Measurements from ENCODE around the gene ZNF664. TPM values are rescaled to one million over a fixed set of nuclear protein-coding genes. Genes with fewer than 3 reads are reported as not detected.

The ZNF664 gene
- total RNA-seq, 4 donors from 2014 or later, result 120 to 187 (median 138) TPM

DNA sequence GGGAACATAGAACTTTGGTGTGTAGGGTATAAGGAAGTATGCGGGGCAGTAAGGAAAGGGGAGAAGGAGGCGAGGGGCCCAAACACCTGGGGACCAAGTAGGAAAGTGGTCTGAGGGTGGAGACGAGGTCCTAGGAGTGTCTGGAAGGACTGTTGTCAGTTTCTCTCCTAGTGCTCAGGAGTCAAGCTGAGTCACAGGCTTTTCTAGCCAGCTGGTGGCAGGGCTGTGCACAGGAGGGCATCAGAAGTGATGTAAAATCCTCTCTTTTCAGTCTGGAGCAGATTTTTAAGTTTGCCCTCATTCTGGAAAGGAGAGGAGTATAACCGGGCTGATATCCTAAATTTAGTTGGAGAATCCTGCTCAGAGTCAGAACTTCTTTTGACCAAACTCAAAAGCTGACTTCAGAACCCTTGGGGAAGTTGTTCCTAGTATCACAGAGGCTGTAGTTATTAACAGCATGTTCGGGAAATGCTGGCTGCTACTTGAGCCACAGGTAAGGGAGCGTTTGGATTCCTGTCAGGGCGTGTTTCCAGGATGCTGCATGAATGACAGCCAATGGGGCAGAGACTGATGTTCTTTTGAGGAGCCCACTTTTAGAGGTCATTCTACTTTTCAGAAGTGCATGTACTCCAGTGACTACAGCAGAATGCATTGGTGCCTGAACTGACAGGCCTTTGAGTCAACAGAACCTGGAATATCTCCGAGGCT lies 19.3 kb downstream of the ZNF664 start:
- intact Hi-C loops (cut with DNase I), result no loop called here
- no peak overlapping the region for H3K4me3 ChIP-seq (replicated peaks in 1 of 3)
- no peaks in the 10 kb centered on the region for H3K9me3 ChIP-seq
- no peak for TF ChIP-seq POLR2A (IDR thresholded peaks at IDR 0.05)
- TF ChIP-seq, protein P1, sequence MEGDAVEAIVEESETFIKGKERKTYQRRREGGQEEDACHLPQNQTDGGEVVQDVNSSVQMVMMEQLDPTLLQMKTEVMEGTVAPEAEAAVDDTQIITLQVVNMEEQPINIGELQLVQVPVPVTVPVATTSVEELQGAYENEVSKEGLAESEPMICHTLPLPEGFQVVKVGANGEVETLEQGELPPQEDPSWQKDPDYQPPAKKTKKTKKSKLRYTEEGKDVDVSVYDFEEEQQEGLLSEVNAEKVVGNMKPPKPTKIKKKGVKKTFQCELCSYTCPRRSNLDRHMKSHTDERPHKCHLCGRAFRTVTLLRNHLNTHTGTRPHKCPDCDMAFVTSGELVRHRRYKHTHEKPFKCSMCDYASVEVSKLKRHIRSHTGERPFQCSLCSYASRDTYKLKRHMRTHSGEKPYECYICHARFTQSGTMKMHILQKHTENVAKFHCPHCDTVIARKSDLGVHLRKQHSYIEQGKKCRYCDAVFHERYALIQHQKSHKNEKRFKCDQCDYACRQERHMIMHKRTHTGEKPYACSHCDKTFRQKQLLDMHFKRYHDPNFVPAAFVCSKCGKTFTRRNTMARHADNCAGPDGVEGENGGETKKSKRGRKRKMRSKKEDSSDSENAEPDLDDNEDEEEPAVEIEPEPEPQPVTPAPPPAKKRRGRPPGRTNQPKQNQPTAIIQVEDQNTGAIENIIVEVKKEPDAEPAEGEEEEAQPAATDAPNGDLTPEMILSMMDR (IDR thresholded peaks at IDR 0.05), result no peak
- 63 to 64% methylated on average over 7 to 8 of the region's 8 CpGs for WGBS, 2 donors
- peak; percentile 86 to 88 for DNase-seq
- H3K36me3 ChIP-seq, result no peaks in the 10 kb centered on the region
- no peaks in the 10 kb centered on the region for H3K27me3 ChIP-seq
- peak overlapping the region; percentile 57 to 87 (median 71) for H3K27ac ChIP-seq
- peaks cover 27 to 93% of the 10 kb centered on the region in 2 donors for H3K4me1 ChIP-seq

DNA sequence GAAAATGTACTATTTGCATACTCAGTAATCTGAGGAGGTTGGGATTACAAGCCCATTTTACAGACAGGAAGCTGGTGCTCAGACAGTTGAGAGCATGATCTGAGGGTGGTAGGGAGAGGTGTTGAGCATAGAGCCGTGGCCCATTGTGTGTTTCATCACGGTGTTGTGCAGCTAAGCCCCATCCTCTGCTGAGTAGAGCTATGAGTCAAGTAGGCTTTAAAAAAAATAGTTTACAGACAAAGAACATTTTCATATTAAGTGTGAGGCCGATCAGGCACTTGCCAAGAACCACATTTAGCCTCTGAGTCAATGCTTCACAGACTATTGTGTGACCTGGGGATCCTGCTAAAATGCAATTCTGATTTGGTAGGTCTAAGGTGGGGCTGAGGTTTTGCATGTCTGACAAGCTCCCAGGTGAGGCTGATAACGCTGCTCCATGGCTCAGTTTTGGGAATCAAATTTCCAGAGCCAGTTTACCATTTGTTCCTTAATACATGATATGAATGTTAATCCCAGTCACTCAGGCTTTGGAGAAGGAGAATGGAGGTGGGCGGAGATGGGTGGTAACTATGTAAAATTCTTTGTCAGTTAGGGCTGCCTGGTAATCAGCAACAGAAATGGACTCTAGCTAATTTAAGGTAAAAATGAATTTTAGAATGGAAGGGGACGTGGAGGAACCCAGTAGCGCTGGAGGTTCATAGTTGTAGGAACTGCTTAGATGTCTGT lies 22.2 kb downstream of the ZNF664 start:
- H3K36me3 ChIP-seq, result peaks cover 0 to 7% of the 10 kb centered on the region in 2 donors
- H3K27me3 ChIP-seq, result no peaks in the 10 kb centered on the region
- peaks cover 23 to 65% of the 10 kb centered on the region in 2 donors for H3K4me1 ChIP-seq
- H3K27ac ChIP-seq, result peak overlapping the region in 1 of 3 donors; percentile 56
- DNase-seq, result peak in 1 of 2 donors; percentile 19
- intact Hi-C loops (cut with DNase I), result no loop called here
- no peak for TF ChIP-seq POLR2A (IDR thresholded peaks at IDR 0.05)
- TF ChIP-seq, protein P1 (IDR thresholded peaks at IDR 0.05), result no peak
- WGBS, 2 donors, result 62 to 70% methylated on average over 7 of the region's 7 CpGs
- no peak overlapping the region for H3K4me3 ChIP-seq (replicated peaks in 1 of 3)
- no peaks in the 10 kb centered on the region for H3K9me3 ChIP-seq

DNA sequence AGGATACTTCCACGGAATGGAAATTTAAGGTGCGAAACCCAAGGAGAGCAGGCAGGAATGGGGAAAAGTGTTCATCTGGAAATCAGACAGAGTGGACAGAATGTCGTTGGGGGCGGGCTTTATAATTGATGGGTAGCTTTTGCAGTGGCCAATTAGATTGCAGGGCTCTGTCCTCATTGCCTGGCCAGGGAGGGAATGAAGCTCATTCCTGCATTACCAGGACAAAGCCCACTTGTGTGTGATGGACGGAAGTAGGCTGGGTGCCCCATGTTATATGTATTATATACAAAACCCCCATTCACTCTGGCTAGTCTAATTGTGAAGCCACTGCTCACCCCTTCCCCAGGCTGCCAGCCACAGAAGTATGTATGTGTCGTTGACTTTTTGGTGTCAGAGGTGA lies 23.6 kb downstream of the ZNF664 start:
- H3K27ac ChIP-seq, result peak overlapping the region in 1 of 3 donors; percentile 39
- no peaks in the 10 kb centered on the region for H3K9me3 ChIP-seq
- peaks cover 5 to 7% of the 10 kb centered on the region in 2 donors for H3K36me3 ChIP-seq
- intact Hi-C loops (cut with DNase I), result no loop called here
- no peak for TF ChIP-seq POLR2A (IDR thresholded peaks at IDR 0.05)
- TF ChIP-seq, protein P1 (IDR thresholded peaks at IDR 0.05), result no peak
- peaks cover 13 to 51% of the 10 kb centered on the region in 2 donors for H3K4me1 ChIP-seq
- 71 to 72% methylated on average over 6 of the region's 6 CpGs for WGBS, 2 donors
- no peaks in the 10 kb centered on the region for H3K27me3 ChIP-seq
- H3K4me3 ChIP-seq (replicated peaks in 1 of 3), result no peak overlapping the region
- no peak for DNase-seq

DNA sequence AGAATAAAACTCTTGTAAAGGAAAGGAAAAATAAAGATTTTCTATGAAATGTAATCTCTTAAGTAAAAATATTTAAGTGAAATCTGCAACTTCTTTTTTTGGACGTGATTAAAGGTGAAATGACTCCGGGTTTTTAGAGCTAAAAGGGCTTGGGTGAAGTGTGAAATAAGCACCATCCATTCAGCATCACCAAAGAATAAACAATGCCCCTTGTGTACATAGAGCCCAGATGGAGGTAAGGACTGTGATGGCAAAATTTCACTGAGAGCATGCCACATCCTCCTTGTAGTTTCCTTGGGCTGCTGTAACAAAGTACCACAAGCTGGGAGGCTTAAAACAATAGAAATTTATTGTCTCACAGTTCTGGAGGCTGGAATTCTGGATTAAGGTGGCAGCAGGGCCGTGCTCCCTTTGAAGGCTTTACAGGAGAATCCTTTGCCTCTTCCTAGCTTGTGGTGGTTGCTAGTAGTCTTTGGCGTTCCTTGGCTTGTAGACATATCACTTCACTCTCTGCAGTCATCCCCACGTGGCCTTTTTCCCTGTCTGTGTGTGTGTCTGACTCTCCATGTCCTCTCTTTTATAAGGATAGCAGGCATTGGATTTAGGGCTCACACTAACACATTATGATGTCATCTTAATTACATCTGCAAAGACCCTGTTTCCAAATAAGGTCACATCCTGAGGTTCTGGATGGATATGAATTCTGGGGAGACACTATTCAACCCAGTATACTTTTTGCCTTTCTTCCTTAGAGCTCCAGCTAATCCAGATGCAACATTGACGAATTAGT lies 24.2 kb downstream of the ZNF664 start:
- no peaks in the 10 kb centered on the region for H3K9me3 ChIP-seq
- H3K36me3 ChIP-seq, result peaks cover 7 to 8% of the 10 kb centered on the region in 2 donors
- H3K4me1 ChIP-seq, result peaks cover 11 to 49% of the 10 kb centered on the region in 2 donors
- WGBS, 2 donors, result 79 to 81% methylated on average over 6 of the region's 6 CpGs
- H3K27ac ChIP-seq, result no peak overlapping the region
- intact Hi-C loops (cut with DNase I), result no loop called here
- no peak for DNase-seq
- no peak overlapping the region for H3K4me3 ChIP-seq (replicated peaks in 1 of 3)
- TF ChIP-seq POLR2A (IDR thresholded peaks at IDR 0.05), result no peak
- TF ChIP-seq, protein P1 (IDR thresholded peaks at IDR 0.05), result no peak
- H3K27me3 ChIP-seq, result no peaks in the 10 kb centered on the region

All from thyroid gland (tissue), 4 donors.